Uterus (tissue), 2 donors: Measurements from ENCODE around the gene OSBPL1A.

Experiments
- CTCF ChIP-seq, 4 experiments: fragments of 200-600 bp in 2 of 4; fragments of 450-650 bp in 2 of 4; sonication (generic) in 2 of 4; IDR thresholded peaks; one replicate each; pipeline ENCODE4 v1.5.1; 2016 to 2019; ENCODE audit warnings: antibody characterized with exemption in 4 of 4, mild to moderate bottlenecking in 2 of 4, moderate library complexity in 1 of 4
- POLR2A ChIP-seq, 2 donors: fragments of 450-650 bp; IDR thresholded peaks; one replicate each; pipeline ENCODE4 v1.6.1; 2016; ENCODE audit warnings: antibody characterized with exemption in 2 of 2, mild to moderate bottlenecking in 1 of 2, moderate library complexity in 1 of 2

- TF ChIP-seq CTCF (IDR thresholded peaks at IDR 0.05), result no peak
- no peak for TF ChIP-seq POLR2A (IDR thresholded peaks at IDR 0.05)
Measured at GRCh38 chr18:24429188-24429587, 31.6 kb upstream of the OSBPL1A start.
